Measurements from ENCODE around the gene FGF11.

FGF11 gene

DNA sequence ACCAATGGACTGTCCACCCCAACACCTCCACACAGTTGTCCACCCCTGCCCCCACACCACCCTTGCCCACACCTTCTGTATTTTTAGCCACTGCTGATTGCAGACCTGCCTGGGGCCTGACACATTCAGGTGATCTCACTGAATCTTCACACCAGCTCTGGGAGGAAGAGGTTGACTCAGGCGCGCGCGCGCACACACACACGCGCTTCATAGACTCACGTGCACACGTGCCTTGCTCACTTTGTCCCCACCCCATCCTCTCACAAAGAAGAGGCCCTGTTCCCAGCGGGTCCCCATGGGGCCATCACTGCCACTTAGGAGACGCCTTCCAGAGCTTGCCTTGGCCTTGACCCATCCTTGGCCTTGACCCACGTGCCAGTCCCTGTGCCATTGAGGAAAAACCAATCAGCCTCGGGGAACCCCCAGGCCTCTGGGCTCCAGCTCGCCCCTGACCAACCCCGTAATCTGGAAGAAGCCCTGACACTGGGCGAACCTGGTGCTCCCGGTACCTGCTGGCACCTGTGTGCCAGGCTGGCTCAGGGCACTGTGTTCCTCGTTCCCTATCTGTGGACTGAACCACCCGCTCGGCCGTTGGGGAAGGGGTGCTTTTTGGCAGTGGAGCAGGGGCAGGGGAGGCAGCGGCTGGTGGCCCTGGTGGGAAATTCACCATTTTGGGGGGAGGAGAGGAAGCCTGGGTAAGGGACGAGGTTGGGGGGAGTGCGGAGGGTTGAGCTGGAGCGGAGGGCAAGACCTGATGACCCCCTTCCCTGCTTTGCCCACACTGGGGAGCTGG lies 28.5 kb upstream of the FGF11 start:
- H3K27ac ChIP-seq (ENCODE audit: low read length) = no peak overlapping the region
- H3K9me3 ChIP-seq (ENCODE audit: control insufficient read depth in 1 of 2, low read length in 2 of 2) = no peaks in the 10 kb centered on the region
- H3K36me3 ChIP-seq (ENCODE audit: control insufficient read depth in 1 of 2, insufficient read depth in 2 of 2, low read length in 2 of 2) = peaks cover 6 to 28% of the 10 kb centered on the region in 2 donors
- H3K27me3 ChIP-seq (ENCODE audit: low read depth, low read length) = no peaks in the 10 kb centered on the region
- H3K4me1 ChIP-seq (ENCODE audit: control insufficient read depth in 1 of 2, insufficient read depth in 2 of 2, low read length in 2 of 2) = peaks cover 0 to 5% of the 10 kb centered on the region in 2 donors
- no peak overlapping the region for H3K4me3 ChIP-seq (ENCODE audit: low read depth in 1 of 2, low read length in 2 of 2)

- Histone ChIP-seq H3K36me3 (ENCODE audit: control insufficient read depth in 1 of 2, insufficient read depth in 2 of 2, low read length in 2 of 2) (peaks cover 6 to 29% of the 10 kb centered on the region in 2 donors), H3K27me3 (ENCODE audit: low read depth, low read length) (no peaks in the 10 kb centered on the region), H3K9me3 (ENCODE audit: control insufficient read depth in 1 of 2, low read length in 2 of 2) (no peaks in the 10 kb centered on the region), H3K4me1 (ENCODE audit: control insufficient read depth in 1 of 2, insufficient read depth in 2 of 2, low read length in 2 of 2) (no peaks in the 10 kb centered on the region), H3K27ac (ENCODE audit: low read length) (no peak overlapping the region), H3K4me3 (ENCODE audit: low read depth in 1 of 2, low read length in 2 of 2) (no peak overlapping the region)
Observed at GRCh38 chr17:7411427-7411750, 27.9 kb upstream of the FGF11 start.

DNA sequence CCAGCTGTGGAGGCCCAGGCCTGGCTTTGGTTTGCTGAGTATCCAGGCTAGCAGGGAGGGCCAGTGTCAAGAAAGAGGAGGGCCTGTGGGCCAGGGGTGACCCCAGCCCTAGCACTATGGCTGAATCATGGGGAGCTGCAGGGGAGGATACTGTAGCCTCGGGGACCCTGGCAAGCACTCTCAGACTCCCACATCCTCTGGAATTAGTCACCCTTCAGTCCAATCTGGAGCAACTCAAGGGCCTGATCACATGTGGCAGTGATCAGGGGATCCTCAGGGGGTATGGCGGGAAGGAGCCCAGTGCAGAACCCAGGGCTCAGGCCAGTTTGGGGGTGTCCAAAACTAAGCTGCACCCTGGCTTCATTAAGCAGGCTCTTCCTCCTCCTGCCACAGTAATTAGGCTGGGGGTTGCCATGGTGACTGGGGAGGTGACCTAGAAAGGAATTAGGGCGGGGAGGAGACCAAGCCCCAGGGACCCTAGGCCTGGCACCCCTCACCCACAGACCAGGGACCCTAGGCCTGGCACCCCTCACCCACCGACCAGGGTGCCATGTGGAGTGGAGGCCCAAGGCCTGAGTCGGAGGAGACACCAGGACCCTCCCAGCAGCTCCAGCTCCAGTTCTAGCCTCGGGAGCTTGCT lies 25.8 kb upstream of the FGF11 start:
- Histone ChIP-seq H3K27me3 (ENCODE audit: low read depth, low read length) (no peaks in the 10 kb centered on the region), H3K4me3 (ENCODE audit: low read depth in 1 of 2, low read length in 2 of 2) (no peak overlapping the region), H3K36me3 (ENCODE audit: control insufficient read depth in 1 of 2, insufficient read depth in 2 of 2, low read length in 2 of 2) (peaks cover 6 to 35% of the 10 kb centered on the region in 2 donors), H3K4me1 (ENCODE audit: control insufficient read depth in 1 of 2, insufficient read depth in 2 of 2, low read length in 2 of 2) (no peaks in the 10 kb centered on the region), H3K9me3 (ENCODE audit: control insufficient read depth in 1 of 2, low read length in 2 of 2) (no peaks in the 10 kb centered on the region), H3K27ac (ENCODE audit: low read length) (no peak overlapping the region)

GRCh38 chr17:7414837-7415236 lies 24.5 kb upstream of the FGF11 start:
- no peak overlapping the region for H3K27ac ChIP-seq (ENCODE audit: low read length)
- no peak overlapping the region for H3K4me3 ChIP-seq (ENCODE audit: low read depth in 1 of 2, low read length in 2 of 2)
- no peaks in the 10 kb centered on the region for H3K27me3 ChIP-seq (ENCODE audit: low read depth, low read length)
- H3K36me3 ChIP-seq (ENCODE audit: control insufficient read depth in 1 of 2, insufficient read depth in 2 of 2, low read length in 2 of 2) = peaks cover 0 to 24% of the 10 kb centered on the region in 2 donors
- no peaks in the 10 kb centered on the region for H3K4me1 ChIP-seq (ENCODE audit: control insufficient read depth in 1 of 2, insufficient read depth in 2 of 2, low read length in 2 of 2)
- H3K9me3 ChIP-seq (ENCODE audit: control insufficient read depth in 1 of 2, low read length in 2 of 2) = no peaks in the 10 kb centered on the region

- no peaks in the 10 kb centered on the region for H3K4me1 ChIP-seq (ENCODE audit: control insufficient read depth in 1 of 2, insufficient read depth in 2 of 2, low read length in 2 of 2)
- no peak overlapping the region for H3K27ac ChIP-seq (ENCODE audit: low read length)
- no peaks in the 10 kb centered on the region for H3K9me3 ChIP-seq (ENCODE audit: control insufficient read depth in 1 of 2, low read length in 2 of 2)
- no peak overlapping the region for H3K4me3 ChIP-seq (ENCODE audit: low read depth in 1 of 2, low read length in 2 of 2)
- H3K36me3 ChIP-seq (ENCODE audit: control insufficient read depth in 1 of 2, insufficient read depth in 2 of 2, low read length in 2 of 2) = peaks cover 0 to 19% of the 10 kb centered on the region in 2 donors
- H3K27me3 ChIP-seq (ENCODE audit: low read depth, low read length) = no peaks in the 10 kb centered on the region
Observed at GRCh38 chr17:7415784-7416183, 23.5 kb upstream of the FGF11 start.

DNA sequence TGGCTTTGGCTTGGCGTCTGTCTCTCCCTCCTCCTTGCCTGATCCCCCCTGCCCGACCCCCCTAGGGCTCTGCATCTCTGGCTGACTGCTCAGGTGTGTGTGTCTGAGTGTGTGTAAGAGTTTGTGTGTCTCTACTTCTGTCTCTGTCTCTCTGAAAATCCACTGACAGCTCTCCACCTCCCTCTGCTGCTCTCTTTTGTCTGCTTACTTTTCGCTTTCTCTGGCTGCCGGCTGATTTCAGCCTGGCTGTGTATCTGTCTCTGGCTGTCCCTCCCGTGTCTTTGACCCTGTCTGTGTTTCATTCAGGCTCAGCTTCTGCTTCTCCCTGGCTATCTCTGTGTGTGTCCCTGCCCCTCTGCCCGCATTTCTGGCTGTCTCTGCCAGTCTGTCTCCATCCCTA lies 23.0 kb upstream of the FGF11 start:
- Histone ChIP-seq H3K27me3 (ENCODE audit: low read depth, low read length) (no peaks in the 10 kb centered on the region), H3K9me3 (ENCODE audit: control insufficient read depth in 1 of 2, low read length in 2 of 2) (no peaks in the 10 kb centered on the region), H3K4me1 (ENCODE audit: control insufficient read depth in 1 of 2, insufficient read depth in 2 of 2, low read length in 2 of 2) (no peaks in the 10 kb centered on the region), H3K36me3 (ENCODE audit: control insufficient read depth in 1 of 2, insufficient read depth in 2 of 2, low read length in 2 of 2) (peaks cover 0 to 19% of the 10 kb centered on the region in 2 donors), H3K4me3 (ENCODE audit: low read depth in 1 of 2, low read length in 2 of 2) (no peak overlapping the region), H3K27ac (ENCODE audit: low read length) (no peak overlapping the region)

DNA sequence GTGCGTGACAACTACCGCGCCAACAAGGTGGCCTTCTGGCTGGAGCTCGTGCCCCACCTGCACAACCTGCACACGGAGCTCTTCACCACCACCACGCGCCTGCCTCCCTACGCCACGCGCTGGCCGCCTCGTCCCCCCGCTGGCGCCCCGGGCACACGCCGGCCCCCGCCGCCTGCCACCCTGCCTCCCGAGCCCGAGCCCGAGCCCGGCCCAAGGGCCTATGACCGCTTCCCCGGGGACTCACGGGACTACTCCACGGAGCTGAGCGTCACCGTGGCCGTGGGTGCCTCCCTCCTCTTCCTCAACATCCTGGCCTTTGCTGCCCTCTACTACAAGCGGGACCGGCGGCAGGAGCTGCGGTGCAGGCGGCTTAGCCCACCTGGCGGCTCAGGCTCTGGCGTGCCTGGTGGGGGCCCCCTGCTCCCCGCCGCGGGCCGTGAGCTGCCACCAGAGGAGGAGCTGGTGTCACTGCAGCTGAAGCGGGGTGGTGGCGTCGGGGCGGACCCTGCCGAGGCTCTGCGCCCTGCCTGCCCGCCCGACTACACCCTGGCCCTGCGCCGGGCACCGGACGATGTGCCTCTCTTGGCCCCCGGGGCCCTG lies 22.2 kb upstream of the FGF11 start:
- no peaks in the 10 kb centered on the region for H3K27me3 ChIP-seq (ENCODE audit: low read depth, low read length)
- no peak overlapping the region for H3K4me3 ChIP-seq (ENCODE audit: low read depth in 1 of 2, low read length in 2 of 2)
- H3K36me3 ChIP-seq (ENCODE audit: control insufficient read depth in 1 of 2, insufficient read depth in 2 of 2, low read length in 2 of 2) = peaks cover 0 to 19% of the 10 kb centered on the region in 2 donors
- H3K9me3 ChIP-seq (ENCODE audit: control insufficient read depth in 1 of 2, low read length in 2 of 2) = no peaks in the 10 kb centered on the region
- no peaks in the 10 kb centered on the region for H3K4me1 ChIP-seq (ENCODE audit: control insufficient read depth in 1 of 2, insufficient read depth in 2 of 2, low read length in 2 of 2)
- H3K27ac ChIP-seq (ENCODE audit: low read length) = no peak overlapping the region

GRCh38 chr17:7418472-7419152 lies 20.7 kb upstream of the FGF11 start:
- Histone ChIP-seq H3K4me3 (ENCODE audit: low read depth in 1 of 2, low read length in 2 of 2) (no peak overlapping the region), H3K36me3 (ENCODE audit: control insufficient read depth in 1 of 2, insufficient read depth in 2 of 2, low read length in 2 of 2) (peaks cover 0 to 19% of the 10 kb centered on the region in 2 donors), H3K9me3 (ENCODE audit: control insufficient read depth in 1 of 2, low read length in 2 of 2) (no peaks in the 10 kb centered on the region), H3K27me3 (ENCODE audit: low read depth, low read length) (no peaks in the 10 kb centered on the region), H3K27ac (ENCODE audit: low read length) (no peak overlapping the region), H3K4me1 (ENCODE audit: control insufficient read depth in 1 of 2, insufficient read depth in 2 of 2, low read length in 2 of 2) (no peaks in the 10 kb centered on the region)

DNA sequence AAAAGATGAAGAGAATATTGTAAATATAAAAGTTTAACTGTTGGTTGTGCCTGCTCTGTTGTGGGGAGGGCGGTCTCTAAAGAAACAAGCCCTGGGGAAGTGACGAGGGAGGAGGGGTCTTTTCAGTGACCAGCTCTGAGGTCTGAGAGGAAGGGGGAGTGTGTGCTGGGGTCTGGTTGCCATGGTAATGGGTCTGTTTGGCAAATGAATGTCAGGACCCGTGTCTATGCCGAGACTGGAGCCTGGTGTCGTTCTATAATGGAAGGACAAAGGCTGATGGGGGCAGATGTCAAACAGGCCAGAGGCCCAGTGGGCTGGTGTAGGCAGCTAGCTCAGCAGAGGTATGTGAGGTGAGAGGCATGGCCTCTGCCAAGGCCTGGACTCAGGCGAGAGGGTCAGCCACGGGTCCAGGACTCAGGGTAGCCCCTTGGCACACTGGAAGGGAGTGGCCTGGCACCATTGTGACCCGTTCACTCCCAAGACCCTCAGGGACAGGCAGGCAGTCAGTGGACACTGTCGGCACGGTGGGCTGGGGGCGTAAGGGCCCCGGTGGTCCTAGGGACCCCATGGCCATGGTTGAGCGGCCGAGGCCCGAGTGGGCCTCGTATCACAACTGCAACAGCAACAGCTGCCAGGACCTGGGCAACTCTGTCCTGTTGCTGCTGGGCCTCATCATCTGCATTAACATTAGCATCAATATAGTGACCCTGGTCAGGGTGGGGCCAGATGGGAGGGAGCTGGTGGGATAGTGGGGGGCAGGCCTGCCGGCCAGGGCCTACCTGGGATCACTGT lies 19.3 kb upstream of the FGF11 start, which contains the start of gene SPEM1:
Gene SPEM1 (plus strand): TSS at position 506 of the 792 bp plus-strand sequence. CDS start 61 bp downstream, at position 567.
- no peaks in the 10 kb centered on the region for H3K9me3 ChIP-seq (ENCODE audit: control insufficient read depth in 1 of 2, low read length in 2 of 2)
- H3K27ac ChIP-seq (ENCODE audit: low read length) = no peak within 1 kb of the TSS
- H3K36me3 ChIP-seq (ENCODE audit: control insufficient read depth in 1 of 2, insufficient read depth in 2 of 2, low read length in 2 of 2) = peaks cover 0 to 15% of the 10 kb centered on the region in 2 donors
- no peaks in the 10 kb centered on the region for H3K4me1 ChIP-seq (ENCODE audit: control insufficient read depth in 1 of 2, insufficient read depth in 2 of 2, low read length in 2 of 2)
- no peak within 1 kb of the TSS for H3K4me3 ChIP-seq (ENCODE audit: low read depth in 1 of 2, low read length in 2 of 2)
- H3K27me3 ChIP-seq (ENCODE audit: low read depth, low read length) = no peaks in the 10 kb centered on the region

DNA sequence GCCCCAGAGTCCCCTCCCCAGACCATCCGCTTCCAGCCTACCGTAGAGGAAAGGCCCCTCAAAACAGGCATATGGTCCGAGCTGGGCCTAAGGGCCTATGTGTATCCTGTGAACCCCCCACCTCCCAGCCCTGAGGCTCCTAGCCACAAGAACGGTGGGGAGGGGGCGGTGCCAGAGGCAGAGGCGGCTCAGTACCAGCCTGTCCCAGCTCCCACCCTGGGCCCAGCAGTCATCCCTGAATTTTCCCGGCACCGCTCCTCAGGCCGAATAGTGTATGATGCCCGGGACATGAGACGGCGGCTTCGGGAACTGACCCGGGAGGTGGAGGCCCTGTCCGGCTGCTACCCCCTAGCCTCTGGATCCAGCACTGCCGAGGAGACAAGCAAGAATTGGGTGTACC lies 18.1 kb upstream of the FGF11 start:
- no peaks in the 10 kb centered on the region for H3K4me1 ChIP-seq (ENCODE audit: control insufficient read depth in 1 of 2, insufficient read depth in 2 of 2, low read length in 2 of 2)
- H3K9me3 ChIP-seq (ENCODE audit: control insufficient read depth in 1 of 2, low read length in 2 of 2) = no peaks in the 10 kb centered on the region
- H3K36me3 ChIP-seq (ENCODE audit: control insufficient read depth in 1 of 2, insufficient read depth in 2 of 2, low read length in 2 of 2) = peaks cover 0 to 6% of the 10 kb centered on the region in 2 donors
- H3K27me3 ChIP-seq (ENCODE audit: low read depth, low read length) = no peaks in the 10 kb centered on the region
- no peak overlapping the region for H3K4me3 ChIP-seq (ENCODE audit: low read depth in 1 of 2, low read length in 2 of 2)
- no peak overlapping the region for H3K27ac ChIP-seq (ENCODE audit: low read length)
